BJ (cell line): Measurements from ENCODE around the gene FMN1. TPM values are rescaled to one million over a fixed set of nuclear protein-coding genes. Genes with fewer than 3 reads are reported as not detected.

Source experiments
- CTCF ChIA-PET: fragments of 350-600 bp; formaldehyde crosslinking; extraction: SDS; loops from one replicate; lab custom pipeline; 2021; ENCODE audit warnings: antibody characterized with exemption, inconsistent platforms; lab: Yijun Ruan, JAX
- POLR2A ChIA-PET: fragments of 300-600 bp; sonication (Branson Sonifier 250); formaldehyde crosslinking; extraction: SDS; loops from one replicate; lab custom pipeline; 2021; ENCODE audit warnings: antibody characterized with exemption; lab: Charles Lee
- DNase-seq: peaks from one replicate; pipeline ENCODE4 v3.0.0-alpha.2; 2011; ENCODE audit warnings: low read depth
- H3K27me3 ChIP-seq: 2 replicates; pipeline ENCODE4 v1.6.0; 2011; ENCODE audit warnings: low read length; ENCODE audit not compliant: control insufficient read depth, insufficient read depth
- H3K36me3 ChIP-seq: 2 replicates; pipeline ENCODE4 v1.5.1; 2011; ENCODE audit warnings: low read length; ENCODE audit not compliant: control insufficient read depth, insufficient read depth
- H3K4me3 ChIP-seq: 2 replicates; pipeline ENCODE4 v1.5.1; 2011; ENCODE audit warnings: low read depth, mild to moderate bottlenecking, control low read depth, low read length
- polyA plus RNA-seq: library from polyadenylated mRNA; depleted of rRNA; stranded (reverse); fragments of >200 nt; gene quantifications from 2 replicates; pipeline ENCODE4 v1.2.3, GENCODE V29; 2011
- TF ChIP-seq, protein P1 (sequence below): IDR thresholded peaks from 2 replicates; pipeline ENCODE4 v1.5.1; 2011; ENCODE audit warnings: low read depth, mild to moderate bottlenecking, control low read depth, inconsistent platforms, low read length, moderate library complexity; ENCODE audit not compliant: insufficient read depth

Gene FMN1
- polyA plus RNA-seq, 1 experiment = 2.6 TPM

DNA sequence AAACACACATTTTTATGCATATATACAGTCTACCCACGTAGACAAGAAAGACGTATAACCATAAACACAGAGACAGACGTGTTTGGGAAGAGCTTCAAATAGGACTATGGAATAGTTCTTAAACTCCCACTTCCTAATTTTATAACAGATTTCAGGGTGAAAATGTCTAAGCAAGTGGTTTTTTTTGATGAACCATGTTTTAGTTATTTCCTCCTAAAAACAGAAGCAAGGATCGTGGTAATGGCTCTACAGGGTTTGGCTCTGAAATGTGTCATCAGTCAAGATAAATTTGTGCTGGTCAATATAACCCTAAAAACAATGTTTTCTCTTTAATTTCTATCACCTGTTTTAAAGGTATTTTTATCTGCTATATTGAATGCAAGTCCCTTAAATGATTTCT is 58.2 kb downstream of the FMN1 start:
- POLR2A ChIA-PET = no interaction called here
- Histone ChIP-seq H3K36me3 (no peaks in the 10 kb centered on the region), H3K4me3 (no peak overlapping the region), H3K27me3 (0 out of 2 replicates have a peak, but pooled peaks cover 3% of the 10 kb centered on the region)
- TF ChIP-seq, protein P1, sequence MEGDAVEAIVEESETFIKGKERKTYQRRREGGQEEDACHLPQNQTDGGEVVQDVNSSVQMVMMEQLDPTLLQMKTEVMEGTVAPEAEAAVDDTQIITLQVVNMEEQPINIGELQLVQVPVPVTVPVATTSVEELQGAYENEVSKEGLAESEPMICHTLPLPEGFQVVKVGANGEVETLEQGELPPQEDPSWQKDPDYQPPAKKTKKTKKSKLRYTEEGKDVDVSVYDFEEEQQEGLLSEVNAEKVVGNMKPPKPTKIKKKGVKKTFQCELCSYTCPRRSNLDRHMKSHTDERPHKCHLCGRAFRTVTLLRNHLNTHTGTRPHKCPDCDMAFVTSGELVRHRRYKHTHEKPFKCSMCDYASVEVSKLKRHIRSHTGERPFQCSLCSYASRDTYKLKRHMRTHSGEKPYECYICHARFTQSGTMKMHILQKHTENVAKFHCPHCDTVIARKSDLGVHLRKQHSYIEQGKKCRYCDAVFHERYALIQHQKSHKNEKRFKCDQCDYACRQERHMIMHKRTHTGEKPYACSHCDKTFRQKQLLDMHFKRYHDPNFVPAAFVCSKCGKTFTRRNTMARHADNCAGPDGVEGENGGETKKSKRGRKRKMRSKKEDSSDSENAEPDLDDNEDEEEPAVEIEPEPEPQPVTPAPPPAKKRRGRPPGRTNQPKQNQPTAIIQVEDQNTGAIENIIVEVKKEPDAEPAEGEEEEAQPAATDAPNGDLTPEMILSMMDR = no peak
- DNase-seq = no peak
- CTCF ChIA-PET = interaction anchor here (0.9 to 12.3 kb wide), 4 partner anchors 14 to 58 kb away, joined by 3 to 289 read pairs (median 15); no protein-coding TSS in a partner anchor

DNA sequence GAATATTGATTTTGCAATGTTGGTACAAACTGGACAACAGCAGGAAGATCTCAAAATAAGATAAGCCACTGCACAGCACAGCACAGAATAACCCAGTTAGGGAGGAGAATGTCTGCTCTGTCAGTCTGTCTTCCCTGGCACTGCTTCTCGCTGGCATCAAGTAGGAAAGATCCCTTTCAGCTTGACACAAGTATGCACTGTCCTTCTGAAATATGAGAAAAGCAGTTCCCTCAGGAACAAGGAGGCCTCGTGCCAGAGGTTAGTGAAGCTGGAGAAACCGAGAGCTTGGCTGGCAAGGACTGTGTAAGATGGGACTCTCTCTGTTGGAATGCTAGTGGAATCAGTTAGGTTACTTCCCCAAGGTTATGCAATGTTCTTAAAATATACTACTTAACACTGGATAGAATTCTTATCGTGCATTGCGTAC is 59.1 kb downstream of the FMN1 start:
- POLR2A ChIA-PET = no interaction called here
- Histone ChIP-seq H3K27me3 (0 out of 2 replicates have a peak, but pooled peaks cover 3% of the 10 kb centered on the region), H3K4me3 (no peak overlapping the region), H3K36me3 (no peaks in the 10 kb centered on the region)
- TF ChIP-seq, protein P1 = no peak
- CTCF ChIA-PET = interaction anchor here (0.6 to 12.3 kb wide), 7 partner anchors 15 to 106 kb away, joined by 3 to 289 read pairs (median 5); no protein-coding TSS in a partner anchor
- DNase-seq = no peak

DNA sequence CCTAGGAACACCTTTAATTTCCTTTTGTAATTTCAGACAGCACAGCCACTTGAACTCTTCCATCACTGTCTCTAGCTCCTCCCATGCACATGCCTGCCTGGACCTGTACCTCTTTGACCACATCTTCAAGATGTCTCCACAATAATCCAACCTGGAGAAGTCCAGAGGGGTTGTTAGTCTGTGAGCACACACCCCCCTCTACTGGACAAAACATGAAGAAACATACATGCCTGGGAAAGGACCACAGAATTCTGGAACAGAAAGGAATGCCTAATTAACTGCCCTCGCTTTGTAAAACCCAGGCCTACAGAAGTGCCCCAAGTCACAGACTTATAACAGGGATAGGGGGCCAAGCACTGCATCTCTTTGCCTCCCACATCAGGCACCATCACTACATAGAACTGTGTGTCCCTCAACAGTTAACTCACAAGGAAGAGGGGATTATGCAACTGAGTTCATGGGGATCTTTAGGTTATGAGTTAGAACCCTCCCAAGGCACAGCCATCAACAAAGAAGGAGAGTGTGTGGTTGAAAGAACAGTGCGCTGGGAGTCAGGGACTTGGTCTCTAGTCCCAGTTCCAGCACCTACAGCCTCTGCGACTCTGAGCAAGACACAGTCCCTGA is 61.7 kb downstream of the FMN1 start:
- Histone ChIP-seq H3K4me3 (no peak overlapping the region), H3K27me3 (no peaks in the 10 kb centered on the region), H3K36me3 (no peaks in the 10 kb centered on the region)
- ChIA-PET CTCF (interaction anchor here (0.5 to 12.3 kb wide), 42 partner anchors 8 to 568 kb away, joined by 3 to 289 read pairs (median 6); no protein-coding TSS in a partner anchor), POLR2A (no interaction called here)
- TF ChIP-seq, protein P1 = peak; percentile 80
- no peak for DNase-seq

DNA sequence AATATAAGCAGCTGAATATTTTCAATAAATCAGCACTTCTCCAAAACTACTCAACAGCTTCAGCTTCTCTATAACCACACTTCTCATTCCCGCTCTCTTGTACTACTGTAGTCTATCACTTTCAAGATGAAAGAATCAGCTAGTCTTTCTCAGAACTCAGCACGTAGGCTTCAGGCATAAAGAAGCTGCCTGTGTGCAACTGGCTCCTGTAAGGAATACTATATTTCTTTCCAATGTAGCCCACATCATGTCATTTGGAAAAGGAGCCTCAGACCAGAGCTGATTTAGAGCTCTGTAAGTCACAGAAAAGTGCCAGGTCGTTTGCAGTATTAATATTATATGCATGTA is 62.3 kb downstream of the FMN1 start:
- ChIA-PET POLR2A (no interaction called here), CTCF (interaction anchor here (0.5 to 12.3 kb wide), 33 partner anchors 9 to 568 kb away, joined by 3 to 289 read pairs (median 9); no protein-coding TSS in a partner anchor)
- no peaks in the 10 kb centered on the region for H3K27me3 ChIP-seq
- no peak overlapping the region for H3K4me3 ChIP-seq
- TF ChIP-seq, protein P1 = no peak
- no peaks in the 10 kb centered on the region for H3K36me3 ChIP-seq
- no peak for DNase-seq

DNA sequence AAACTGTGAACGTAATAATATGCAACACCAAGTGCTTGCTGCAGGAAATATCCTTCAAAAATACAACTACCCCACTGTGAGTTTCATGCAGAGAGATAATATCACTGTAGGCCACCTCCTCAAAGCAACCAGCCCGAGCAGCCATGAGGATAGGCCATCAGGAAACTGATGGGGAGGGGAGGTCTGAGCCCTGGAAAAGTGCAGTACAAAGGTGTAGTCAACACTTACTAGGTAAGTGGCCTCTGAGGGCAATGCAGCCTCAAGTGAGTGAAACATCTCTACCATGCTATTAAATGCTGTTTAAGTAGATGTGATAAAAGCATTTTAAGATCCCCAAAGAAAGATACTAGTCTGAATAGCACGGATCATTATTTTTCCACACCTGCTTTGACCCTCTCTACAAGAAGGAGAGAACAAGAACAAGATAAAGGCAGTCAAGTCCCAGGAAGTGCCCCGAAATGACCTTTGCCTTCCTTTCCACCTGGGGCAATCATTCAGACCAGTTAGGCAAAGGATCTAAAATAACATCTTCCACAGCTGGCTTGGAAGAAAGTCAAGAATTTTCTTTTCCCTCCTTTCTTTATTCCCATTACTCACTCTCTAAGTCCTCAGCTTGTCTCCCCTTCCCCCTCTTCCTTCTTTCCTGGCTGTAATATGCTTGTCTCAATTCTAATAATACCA is 62.8 kb downstream of the FMN1 start:
- CTCF ChIA-PET = interaction anchor here (0.6 to 12.3 kb wide), 32 partner anchors 8 to 569 kb away, joined by 3 to 289 read pairs (median 9); no protein-coding TSS in a partner anchor
- no peak for DNase-seq
- H3K36me3 ChIP-seq = no peaks in the 10 kb centered on the region
- TF ChIP-seq, protein P1 = no peak
- no peak overlapping the region for H3K4me3 ChIP-seq
- POLR2A ChIA-PET = no interaction called here
- no peaks in the 10 kb centered on the region for H3K27me3 ChIP-seq
